Lung (tissue), 12 donors: Measurements from ENCODE around the gene CCL25. TPM values are rescaled to one million over a fixed set of nuclear protein-coding genes. Genes with fewer than 3 reads are reported as not detected.
"Not testable (repeated sequence)": the region's sequence is repeated elsewhere in the genome, so short reads cannot be mapped to it uniquely, and the experiment has no call there.

Experiments used
- ATAC-seq: fragments of 200-7000 bp; cut with Tn5 transposase; one replicate; pipeline ENCODE4 v1.9.1; 2020; ENCODE audit warnings: moderate number of reproducible peaks; ENCODE audit not compliant: insufficient read depth, low FRiP score
- DNase-seq, 3 donors: peaks; one replicate each; pipeline ENCODE4 v3.0.0-alpha.2; 2013 to 2017
- H3K27ac ChIP-seq, 2 donors: one replicate each; pipeline ENCODE4 v1.5.1; 2013; ENCODE audit warnings: mild to moderate bottlenecking in 2 of 2, moderate library complexity in 2 of 2, control low read depth in 1 of 2, inconsistent platforms in 1 of 2, low read depth in 1 of 2, low read length in 1 of 2
- H3K27me3 ChIP-seq, 3 donors: one replicate each; pipeline ENCODE4 v1.5.1; 2013; ENCODE audit warnings: low read length in 2 of 3; ENCODE audit not compliant: control insufficient read depth in 3 of 3, insufficient read depth in 3 of 3
- H3K36me3 ChIP-seq, 4 donors: one replicate each; pipeline ENCODE4 v1.5.1; 2013; ENCODE audit warnings: low read length in 4 of 4, mild to moderate bottlenecking in 1 of 4, moderate library complexity in 1 of 4; ENCODE audit not compliant: control insufficient read depth in 4 of 4, insufficient read depth in 4 of 4
- H3K4me1 ChIP-seq, 5 donors: one replicate each; pipeline ENCODE4 v1.5.1; 2013; ENCODE audit warnings: low read length in 5 of 5, mild to moderate bottlenecking in 2 of 5, moderate library complexity in 1 of 5; ENCODE audit not compliant: control insufficient read depth in 5 of 5, insufficient read depth in 5 of 5
- H3K4me3 ChIP-seq: one replicate; pipeline ENCODE4 v1.5.1; 2013; ENCODE audit warnings: mild to moderate bottlenecking, control low read depth, moderate library complexity
- H3K9ac ChIP-seq, 2 donors: one replicate each; pipeline ENCODE4 v1.5.1; 2013; ENCODE audit warnings: low read length in 2 of 2, control low read depth in 1 of 2; ENCODE audit not compliant: insufficient read depth in 1 of 2
- H3K9me3 ChIP-seq, 4 donors: one replicate each; pipeline ENCODE4 v1.5.1; 2013; ENCODE audit warnings: low read length in 3 of 4, mild to moderate bottlenecking in 1 of 4, moderate library complexity in 1 of 4; ENCODE audit not compliant: control insufficient read depth in 4 of 4, insufficient read depth in 3 of 4
- WGBS, 2 donors: extraction: QIAGEN DNeasy Blood & Tissue Kit; methylation state at CpG; one replicate each; pipeline ENCODE4 v1.1.7; 2013; 5-methylcytosine and 5-hydroxymethylcytosine counted together
- polyA plus RNA-seq, 2 donors: library from polyadenylated mRNA; stranded (reverse); fragments of 200-250 nt; gene quantifications; one replicate each; pipeline ENCODE4 v1.2.1, GENCODE V29; 2013
- total RNA-seq, 2 donors: library from RNA; depleted of rRNA in 1 of 2; stranded (reverse); fragments of >200 nt in 1 of 2; gene quantifications; one replicate each; pipeline ENCODE4 v1.2.1, GENCODE V29; 2014 to 2021
- TF ChIP-seq, protein P1 (sequence below): IDR thresholded peaks from 2 replicates; pipeline ENCODE4 v1.5.1; 2012; ENCODE audit warnings: mild to moderate bottlenecking; ENCODE audit errors: control extremely low read depth, extremely low read depth
- donor health status: control.
- donor health status: control.
- donor health status: Bipolar disorder and iron deficiency.
- donor health status: healthy.
- donor health status: DM: yes; HTN: yes; CAD: no.

Gene CCL25
- total and polyA plus RNA-seq, 4 donors = not detected

DNA sequence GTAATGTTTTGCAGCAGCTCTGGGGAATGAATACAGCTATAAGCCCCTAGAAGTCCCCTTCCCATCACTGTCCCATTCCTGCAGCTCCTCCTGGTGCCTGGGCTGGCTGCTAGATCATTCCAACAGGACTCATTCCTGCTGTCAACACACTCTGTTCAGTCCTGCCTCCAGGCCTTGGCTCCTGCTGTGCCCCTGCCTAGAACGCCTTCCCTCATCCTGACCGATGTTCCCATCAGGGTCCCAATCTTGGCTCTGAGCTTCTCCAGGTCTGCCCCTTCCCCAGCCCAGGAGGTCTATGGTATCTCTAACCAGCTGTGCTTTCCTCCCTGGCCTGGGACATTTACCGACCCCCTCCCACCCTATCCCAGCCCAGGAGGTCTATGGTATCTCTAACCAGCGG is 48.8 kb downstream of the CCL25 start:
- Histone ChIP-seq H3K4me3 (no peak overlapping the region), H3K9me3 (peaks cover 0 to 9% (median 2%) of the 10 kb centered on the region in 4 donors), H3K27me3 (no peaks in the 10 kb centered on the region), H3K9ac (no peak overlapping the region), H3K4me1 (no peaks in the 10 kb centered on the region), H3K27ac (no peak overlapping the region), H3K36me3 (peaks cover 0 to 23% (median 0%) of the 10 kb centered on the region in 4 donors)
- 94 to 97% methylated on average over 4 of the region's 4 CpGs for WGBS, 2 donors
- TF ChIP-seq, protein P1, sequence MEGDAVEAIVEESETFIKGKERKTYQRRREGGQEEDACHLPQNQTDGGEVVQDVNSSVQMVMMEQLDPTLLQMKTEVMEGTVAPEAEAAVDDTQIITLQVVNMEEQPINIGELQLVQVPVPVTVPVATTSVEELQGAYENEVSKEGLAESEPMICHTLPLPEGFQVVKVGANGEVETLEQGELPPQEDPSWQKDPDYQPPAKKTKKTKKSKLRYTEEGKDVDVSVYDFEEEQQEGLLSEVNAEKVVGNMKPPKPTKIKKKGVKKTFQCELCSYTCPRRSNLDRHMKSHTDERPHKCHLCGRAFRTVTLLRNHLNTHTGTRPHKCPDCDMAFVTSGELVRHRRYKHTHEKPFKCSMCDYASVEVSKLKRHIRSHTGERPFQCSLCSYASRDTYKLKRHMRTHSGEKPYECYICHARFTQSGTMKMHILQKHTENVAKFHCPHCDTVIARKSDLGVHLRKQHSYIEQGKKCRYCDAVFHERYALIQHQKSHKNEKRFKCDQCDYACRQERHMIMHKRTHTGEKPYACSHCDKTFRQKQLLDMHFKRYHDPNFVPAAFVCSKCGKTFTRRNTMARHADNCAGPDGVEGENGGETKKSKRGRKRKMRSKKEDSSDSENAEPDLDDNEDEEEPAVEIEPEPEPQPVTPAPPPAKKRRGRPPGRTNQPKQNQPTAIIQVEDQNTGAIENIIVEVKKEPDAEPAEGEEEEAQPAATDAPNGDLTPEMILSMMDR = no peak
- DNase-seq = no peak
- ATAC-seq = no peak

DNA sequence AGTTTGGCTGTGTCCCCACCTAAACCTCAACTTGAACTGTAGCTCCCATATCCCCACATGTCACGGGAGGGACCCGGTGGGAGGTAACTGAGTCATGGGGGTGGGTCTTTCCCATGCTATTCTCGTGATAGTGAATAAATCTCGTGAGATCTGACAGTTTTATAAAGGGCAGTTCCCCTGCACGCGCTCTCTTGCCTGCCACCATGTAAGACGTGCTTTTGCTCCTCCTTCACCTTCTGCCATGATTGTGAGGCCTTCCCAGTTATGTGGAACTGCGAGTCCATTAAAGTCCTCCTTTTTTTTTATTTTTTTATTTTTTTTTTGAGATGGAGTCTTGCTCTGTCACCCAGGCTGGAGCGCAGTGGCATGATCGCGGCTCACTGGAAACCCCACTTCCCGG is 49.4 kb downstream of the CCL25 start:
- not testable (repeated sequence) for H3K4me3 ChIP-seq, H3K27me3 ChIP-seq, H3K27ac ChIP-seq, H3K9ac ChIP-seq, H3K9me3 ChIP-seq, ATAC-seq, DNase-seq, H3K4me1 ChIP-seq
- H3K36me3 ChIP-seq = peaks cover 0 to 17% (median 1%) of the 10 kb centered on the region in 4 donors
- 84 to 86% methylated on average over 12 of the region's 12 CpGs for WGBS, 2 donors

DNA sequence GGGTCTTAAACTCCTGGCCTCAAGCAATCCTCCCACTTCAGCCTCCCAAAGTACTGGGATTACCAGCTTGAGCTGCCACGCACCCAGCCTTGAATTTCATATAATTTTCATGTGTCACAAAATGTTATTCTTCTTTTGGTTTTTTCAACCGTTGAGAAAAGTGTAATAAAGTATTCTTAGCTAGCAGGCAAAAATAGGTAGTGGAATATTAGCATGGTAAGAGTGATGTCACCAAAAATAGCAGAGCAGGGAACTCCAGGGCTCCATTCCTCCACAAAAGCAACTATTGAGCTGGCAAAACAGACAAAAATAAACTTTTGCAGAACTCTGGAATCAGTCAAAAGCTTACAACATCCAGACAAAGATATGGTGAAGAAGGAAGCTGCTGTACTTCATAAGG is 52.9 kb downstream of the CCL25 start:
- Histone ChIP-seq H3K9ac (no peak overlapping the region), H3K27ac (no peak overlapping the region), H3K4me1 (peaks cover 0 to 1% (median 0%) of the 10 kb centered on the region in 5 donors), H3K9me3 (peaks cover 0 to 5% (median 0%) of the 10 kb centered on the region in 4 donors), H3K27me3 (no peaks in the 10 kb centered on the region), H3K36me3 (peaks cover 0 to 13% (median 2%) of the 10 kb centered on the region in 4 donors), H3K4me3 (no peak overlapping the region)
- ATAC-seq = no peak
- 84 to 90% methylated on average over 2 of the region's 2 CpGs for WGBS, 2 donors
- TF ChIP-seq, protein P1 = no peak
- DNase-seq = no peak

DNA sequence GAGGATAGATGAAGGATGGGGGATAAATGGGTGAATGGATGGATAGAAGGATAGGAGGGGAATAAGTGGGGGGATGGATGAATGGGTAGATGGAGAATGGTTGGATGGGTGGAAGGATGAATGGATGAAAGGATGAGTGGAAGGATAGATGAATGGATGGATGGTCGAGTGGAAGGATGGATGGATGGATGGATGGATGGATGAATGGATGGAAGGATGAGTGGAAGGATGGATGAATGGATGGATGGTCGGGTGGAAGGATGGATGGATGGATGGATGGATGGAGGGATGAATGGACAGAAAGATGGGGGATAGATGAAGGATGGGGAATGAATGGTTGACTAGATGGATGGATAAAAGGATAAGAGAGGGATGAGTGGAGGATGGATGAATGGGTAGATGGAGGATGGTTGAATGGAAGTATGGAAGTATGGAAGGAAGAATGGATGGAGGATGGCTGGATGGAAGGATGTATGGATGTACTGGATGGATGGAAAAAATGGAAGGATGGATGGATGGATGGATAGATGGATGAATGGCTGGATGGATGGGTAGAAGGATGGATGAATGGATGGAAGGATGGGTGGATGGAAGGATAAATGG is 54.8 kb downstream of the CCL25 start:
- Histone ChIP-seq H3K36me3 (peaks cover 0 to 14% (median 2%) of the 10 kb centered on the region in 4 donors), H3K4me1 (peaks cover 0 to 1% (median 0%) of the 10 kb centered on the region in 5 donors), H3K9ac (no peak overlapping the region), H3K4me3 (no peak overlapping the region), H3K9me3 (peaks cover 0 to 6% (median 0%) of the 10 kb centered on the region in 4 donors), H3K27me3 (no peaks in the 10 kb centered on the region), H3K27ac (no peak overlapping the region)
- TF ChIP-seq, protein P1 = no peak
- 81 to 85% methylated on average over 2 of the region's 2 CpGs for WGBS, 2 donors
- ATAC-seq (no peak), DNase-seq (no peak)
